A549 (cell line): ENCODE data around the gene SETD2.

ENCODE experiments used
- CBX2 ChIP-seq: fragments of 200-600 bp; sonication (generic); IDR thresholded peaks from 2 replicates; pipeline ENCODE4 v1.6.1; 2016; ENCODE audit warnings: low read depth, mild to moderate bottlenecking, borderline replicate concordance
- KDM5A ChIP-seq: fragments of 200-600 bp; sonication (generic); IDR thresholded peaks from 2 replicates; pipeline ENCODE4 v1.6.1; 2016; ENCODE audit warnings: antibody characterized with exemption, mild to moderate bottlenecking
- POLR2A ChIP-seq: IDR thresholded peaks from 2 replicates; pipeline ENCODE4 v1.6.1; 2012; ENCODE audit warnings: mild to moderate bottlenecking, low read length
- SREBF2 ChIP-seq: fragments of 450-650 bp; IDR thresholded peaks from 2 replicates; pipeline ENCODE4 v1.6.1; 2014; ENCODE audit warnings: mild to moderate bottlenecking, moderate library complexity

- TF ChIP-seq KDM5A = no peak
- no peak for TF ChIP-seq SREBF2
- no peak for TF ChIP-seq POLR2A
- TF ChIP-seq CBX2 = no peak
Observed at GRCh38 chr3:47159820-47160219, 4.1 kb downstream of the SETD2 start.
